IPS-18a (cell line): Measurements from ENCODE around the gene LACTBL1.

Source experiments
- H3K27ac ChIP-seq: one replicate; pipeline ENCODE4 v1.5.1; 2013; ENCODE audit warnings: low read length
- H3K27me3 ChIP-seq: one replicate; pipeline ENCODE4 v1.6.1; 2013; ENCODE audit warnings: mild to moderate bottlenecking, low read length; ENCODE audit not compliant: control insufficient read depth, insufficient read depth
- H3K36me3 ChIP-seq: one replicate; pipeline ENCODE4 v1.6.1; 2013; ENCODE audit warnings: low read depth, low read length; ENCODE audit not compliant: control insufficient read depth
- H3K4me1 ChIP-seq: one replicate; pipeline ENCODE4 v1.6.1; 2013; ENCODE audit warnings: low read depth, low read length; ENCODE audit not compliant: control insufficient read depth
- H3K4me3 ChIP-seq: one replicate; pipeline ENCODE4 v1.5.1; 2013; ENCODE audit warnings: low read length
- H3K9ac ChIP-seq: one replicate; pipeline ENCODE4 v1.6.1; 2013; ENCODE audit warnings: mild to moderate bottlenecking, low read length, moderate library complexity
- H3K9me3 ChIP-seq: one replicate; pipeline ENCODE4 v1.6.1; 2013; ENCODE audit warnings: low read depth, low read length; ENCODE audit not compliant: control insufficient read depth

Gene LACTBL1

DNA sequence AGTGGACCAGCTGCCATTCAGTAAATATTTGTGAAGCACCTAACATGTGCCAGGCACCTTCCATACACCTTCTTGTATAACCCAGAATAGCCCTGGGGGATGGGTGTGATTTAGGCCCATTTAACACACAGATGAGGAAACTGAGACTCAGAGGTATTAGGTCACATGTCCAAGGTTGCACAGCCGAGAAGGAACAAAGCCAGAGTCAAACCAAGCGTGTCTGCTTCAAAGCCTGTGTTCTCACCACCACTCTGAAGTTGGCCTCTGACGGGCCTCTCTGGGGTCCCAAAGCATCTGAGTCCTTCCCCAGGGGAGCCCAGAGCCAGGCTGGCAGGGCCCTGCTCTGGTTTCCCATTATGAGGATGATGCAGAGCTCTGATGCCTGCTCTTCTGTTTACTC, 65.1 kb downstream of the LACTBL1 start:
- Histone ChIP-seq H3K9me3 (no peaks in the 10 kb centered on the region), H3K27ac (no peak overlapping the region), H3K9ac (no peak overlapping the region), H3K27me3 (no peaks in the 10 kb centered on the region), H3K36me3 (no peaks in the 10 kb centered on the region), H3K4me3 (no peak overlapping the region), H3K4me1 (no peaks in the 10 kb centered on the region)

DNA sequence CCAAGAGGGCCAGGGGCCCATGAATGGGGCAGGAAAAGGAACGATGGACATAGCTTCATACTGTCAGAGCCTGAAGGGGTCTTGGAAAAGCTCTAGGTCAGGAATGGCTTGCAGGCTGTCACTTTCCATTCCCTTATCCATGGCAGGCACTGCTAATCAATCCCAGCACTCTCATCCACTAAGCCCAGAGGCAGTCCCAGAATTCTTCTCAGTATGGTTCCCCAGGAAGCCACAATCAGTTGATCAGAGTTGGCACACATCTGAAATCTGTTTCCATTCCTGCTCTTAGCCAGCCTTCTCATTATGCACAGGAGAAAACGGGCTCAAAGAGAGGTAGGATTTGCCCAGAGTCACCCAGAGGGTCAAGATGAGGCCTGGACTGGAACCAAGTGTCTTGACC, 65.7 kb downstream of the LACTBL1 start:
- Histone ChIP-seq H3K4me1 (no peaks in the 10 kb centered on the region), H3K9ac (no peak overlapping the region), H3K27me3 (no peaks in the 10 kb centered on the region)

DNA sequence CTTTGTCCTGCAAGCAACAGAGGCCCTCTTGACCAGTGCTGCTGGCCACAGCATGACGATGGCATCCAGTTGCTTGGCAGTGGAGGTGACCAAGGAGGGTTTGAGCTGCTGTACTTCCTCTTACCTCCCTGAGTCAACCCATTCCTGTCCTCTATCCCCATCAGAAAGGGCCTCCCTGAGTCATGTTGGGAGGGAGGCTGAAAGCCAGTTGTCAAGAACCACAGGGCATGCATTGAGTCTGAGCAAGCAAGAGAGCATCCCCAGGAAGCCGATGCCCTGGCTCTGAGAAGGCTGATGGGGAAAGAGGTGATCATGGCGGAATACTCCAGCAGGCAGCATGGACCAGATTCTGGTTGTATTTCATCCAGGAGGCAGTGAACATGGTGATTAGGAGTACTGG, 69.6 kb downstream of the LACTBL1 start:
- Histone ChIP-seq H3K27ac (no peak overlapping the region), H3K4me1 (no peaks in the 10 kb centered on the region)

More for the DNA sequence above, 65.7 kb downstream of the LACTBL1 start:
- Histone ChIP-seq H3K36me3 (no peaks in the 10 kb centered on the region), H3K4me3 (no peak overlapping the region), H3K9me3 (no peaks in the 10 kb centered on the region), H3K27ac (no peak overlapping the region)

More for the DNA sequence above, 69.6 kb downstream of the LACTBL1 start:
- Histone ChIP-seq H3K9ac (no peak overlapping the region), H3K9me3 (no peaks in the 10 kb centered on the region), H3K4me3 (no peak overlapping the region), H3K36me3 (no peaks in the 10 kb centered on the region), H3K27me3 (no peaks in the 10 kb centered on the region)
